ENCODE results near the gene TMEM132D. TPM values are rescaled to one million over a fixed set of nuclear protein-coding genes. Genes with fewer than 3 reads are reported as not detected.

The TMEM132D gene
- total and polyA plus RNA-seq, 7 donors, result 0.01 TPM; not detected in 6

DNA sequence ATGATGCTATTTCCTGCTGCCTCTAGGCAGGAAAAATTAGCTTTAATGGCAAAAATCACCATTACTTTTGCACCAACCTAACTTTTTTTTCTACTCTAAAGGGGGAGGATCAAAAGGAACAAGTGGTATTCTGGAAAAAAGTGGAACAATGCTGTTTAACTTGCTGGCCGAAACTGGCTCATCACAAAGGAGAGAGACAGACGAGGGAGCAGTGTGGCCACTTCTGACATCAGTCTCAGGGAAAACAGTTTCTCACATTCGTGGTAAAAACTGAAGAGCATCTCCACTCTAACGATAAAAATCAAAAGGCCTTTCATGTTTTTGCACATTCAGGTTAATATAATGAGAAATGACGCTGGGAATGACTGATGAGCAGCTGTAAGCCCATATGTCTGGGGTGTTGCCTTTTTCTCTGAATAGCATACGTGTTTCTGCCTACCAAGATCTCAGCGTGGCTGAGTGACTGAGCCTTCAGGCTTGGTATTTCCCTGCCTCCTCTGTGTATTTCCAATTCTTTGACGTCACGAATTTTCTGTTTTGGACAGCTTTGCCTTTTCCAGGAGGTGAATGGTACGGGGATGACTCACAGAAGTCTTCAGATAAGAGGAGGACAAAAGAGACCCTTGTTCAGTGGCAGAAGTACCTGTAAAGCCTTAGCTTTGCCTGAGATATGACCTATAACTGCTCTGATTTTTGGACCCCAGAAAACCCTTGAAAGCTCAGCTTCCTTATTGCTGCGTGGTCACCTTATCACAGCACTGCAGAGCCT, 691.8 kb downstream of the TMEM132D start:
- Histone ChIP-seq H3K4me3 (no peak overlapping the region), H3K4me1 (no peaks in the 10 kb centered on the region), H3K36me3 (ENCODE audit: insufficient read depth in 1 of 2, low read depth in 1 of 2) (no peaks in the 10 kb centered on the region), H3K27me3 (ENCODE audit: insufficient read depth in 3 of 3, low read length in 2 of 3) (peaks cover 0 to 3% (median 0%) of the 10 kb centered on the region in 3 donors), H3K27ac (no peak overlapping the region), H3K9me3 (no peaks in the 10 kb centered on the region)
- WGBS, 3 donors, result 41 to 59% (median 54%) methylated on average over 11 of the region's 11 CpGs
- TF ChIP-seq, protein P1, sequence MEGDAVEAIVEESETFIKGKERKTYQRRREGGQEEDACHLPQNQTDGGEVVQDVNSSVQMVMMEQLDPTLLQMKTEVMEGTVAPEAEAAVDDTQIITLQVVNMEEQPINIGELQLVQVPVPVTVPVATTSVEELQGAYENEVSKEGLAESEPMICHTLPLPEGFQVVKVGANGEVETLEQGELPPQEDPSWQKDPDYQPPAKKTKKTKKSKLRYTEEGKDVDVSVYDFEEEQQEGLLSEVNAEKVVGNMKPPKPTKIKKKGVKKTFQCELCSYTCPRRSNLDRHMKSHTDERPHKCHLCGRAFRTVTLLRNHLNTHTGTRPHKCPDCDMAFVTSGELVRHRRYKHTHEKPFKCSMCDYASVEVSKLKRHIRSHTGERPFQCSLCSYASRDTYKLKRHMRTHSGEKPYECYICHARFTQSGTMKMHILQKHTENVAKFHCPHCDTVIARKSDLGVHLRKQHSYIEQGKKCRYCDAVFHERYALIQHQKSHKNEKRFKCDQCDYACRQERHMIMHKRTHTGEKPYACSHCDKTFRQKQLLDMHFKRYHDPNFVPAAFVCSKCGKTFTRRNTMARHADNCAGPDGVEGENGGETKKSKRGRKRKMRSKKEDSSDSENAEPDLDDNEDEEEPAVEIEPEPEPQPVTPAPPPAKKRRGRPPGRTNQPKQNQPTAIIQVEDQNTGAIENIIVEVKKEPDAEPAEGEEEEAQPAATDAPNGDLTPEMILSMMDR (IDR thresholded peaks at IDR 0.05), result no peak
- DNase-seq (no peak), ATAC-seq (no peak)
- intact Hi-C loops (cut with DNase I), result no loop called here

DNA sequence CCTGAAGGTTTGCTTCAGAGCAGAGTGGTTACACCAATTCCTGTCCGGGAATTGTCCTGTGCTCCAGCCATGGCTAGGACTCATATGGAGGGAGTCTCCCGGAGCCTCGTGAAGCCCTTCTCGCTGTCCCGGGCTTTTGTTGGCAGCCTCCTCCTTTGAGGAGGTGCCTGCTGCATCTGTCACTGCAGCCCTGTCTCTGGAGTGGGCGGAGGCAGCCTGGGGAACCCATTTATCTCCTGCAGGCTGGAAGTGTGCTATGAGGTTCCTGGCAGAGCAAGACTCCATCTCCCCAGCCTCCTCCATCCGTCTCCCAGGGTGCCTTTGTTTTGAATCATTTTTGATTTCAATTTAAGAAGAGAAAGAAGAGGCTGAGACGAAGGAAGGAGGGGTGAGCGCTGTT, 695.3 kb downstream of the TMEM132D start:
- Histone ChIP-seq H3K4me3 (no peak overlapping the region), H3K36me3 (ENCODE audit: insufficient read depth in 1 of 2, low read depth in 1 of 2) (no peaks in the 10 kb centered on the region), H3K27ac (no peak overlapping the region), H3K4me1 (no peaks in the 10 kb centered on the region), H3K27me3 (ENCODE audit: insufficient read depth in 3 of 3, low read length in 2 of 3) (peaks cover 0 to 3% (median 0%) of the 10 kb centered on the region in 3 donors), H3K9me3 (no peaks in the 10 kb centered on the region)
- WGBS, 3 donors, result 41 to 50% (median 44%) methylated on average over 9 of the region's 9 CpGs
- ATAC-seq (no peak), DNase-seq (no peak)
- TF ChIP-seq, protein P1 (IDR thresholded peaks at IDR 0.05), result no peak
- intact Hi-C loops (cut with DNase I), result no loop called here

DNA sequence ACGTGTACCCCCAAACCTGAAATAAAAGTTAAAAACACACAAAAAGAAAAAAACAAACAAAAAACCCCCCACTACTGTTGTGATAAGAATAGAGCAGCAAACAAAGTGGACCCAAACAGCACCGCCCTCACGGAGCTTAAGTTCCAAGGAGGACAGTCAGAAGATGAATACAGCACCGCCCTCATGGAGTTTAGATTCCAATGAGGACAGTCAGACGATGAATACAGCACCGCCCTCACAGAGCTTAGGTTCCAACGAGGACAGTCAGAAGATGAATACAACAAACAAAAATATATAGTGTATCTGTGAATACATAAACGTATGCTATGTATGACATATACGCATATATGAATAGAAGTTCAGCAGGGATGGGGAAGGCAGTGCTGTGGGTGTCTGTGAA, 696.7 kb downstream of the TMEM132D start:
- DNase-seq (no peak), ATAC-seq (no peak)
- H3K27me3 ChIP-seq (ENCODE audit: insufficient read depth in 3 of 3, low read length in 2 of 3), result peaks cover 0 to 3% (median 0%) of the 10 kb centered on the region in 3 donors
- intact Hi-C loops (cut with DNase I), result no loop called here
- 85 to 89% (median 87%) methylated on average over 9 of the region's 9 CpGs for WGBS, 3 donors
- H3K9me3 ChIP-seq, result no peaks in the 10 kb centered on the region
- H3K27ac ChIP-seq, result no peak overlapping the region
- H3K4me1 ChIP-seq, result no peaks in the 10 kb centered on the region
- no peak overlapping the region for H3K4me3 ChIP-seq
- TF ChIP-seq, protein P1 (IDR thresholded peaks at IDR 0.05), result no peak
- no peaks in the 10 kb centered on the region for H3K36me3 ChIP-seq (ENCODE audit: insufficient read depth in 1 of 2, low read depth in 1 of 2)

DNA sequence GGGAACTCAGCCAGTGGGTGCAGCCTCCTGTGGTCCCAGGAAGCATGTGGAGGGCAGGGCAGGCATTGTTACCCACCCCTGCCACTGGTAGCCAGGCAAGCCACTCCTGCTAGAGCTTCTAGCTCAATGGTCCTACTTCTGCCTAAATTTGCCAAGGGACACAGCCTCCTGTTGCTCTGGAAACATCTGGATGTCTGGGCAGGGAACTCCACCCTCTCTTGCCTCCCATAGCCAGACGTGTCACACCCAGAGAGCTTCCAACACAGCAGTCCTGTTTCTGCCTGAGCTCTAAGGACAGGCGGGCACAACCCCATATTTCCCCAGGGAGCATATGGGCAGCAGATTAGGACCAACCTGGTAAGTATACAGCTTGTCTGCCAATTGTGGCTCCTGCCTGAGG, 700.4 kb downstream of the TMEM132D start:
- no peaks in the 10 kb centered on the region for H3K9me3 ChIP-seq
- TF ChIP-seq, protein P1 (IDR thresholded peaks at IDR 0.05), result no peak
- H3K4me1 ChIP-seq, result no peaks in the 10 kb centered on the region
- DNase-seq, result no peak
- no peaks in the 10 kb centered on the region for H3K36me3 ChIP-seq (ENCODE audit: insufficient read depth in 1 of 2, low read depth in 1 of 2)
- WGBS, 3 donors, result 42 to 52% (median 46%) methylated on average over 2 of the region's 2 CpGs
- H3K27ac ChIP-seq, result no peak overlapping the region
- H3K4me3 ChIP-seq, result no peak overlapping the region
- H3K27me3 ChIP-seq (ENCODE audit: insufficient read depth in 3 of 3, low read length in 2 of 3), result peaks cover 0 to 3% (median 0%) of the 10 kb centered on the region in 3 donors
- intact Hi-C loops (cut with DNase I), result no loop called here
- ATAC-seq, result no peak

Measured in psoas muscle (tissue), 8 donors.